ENCODE data around the gene SEPTIN10.
A peak's percentile ranks its signal among the peaks of the same experiment; 100 is the strongest.

Gene SEPTIN10

DNA sequence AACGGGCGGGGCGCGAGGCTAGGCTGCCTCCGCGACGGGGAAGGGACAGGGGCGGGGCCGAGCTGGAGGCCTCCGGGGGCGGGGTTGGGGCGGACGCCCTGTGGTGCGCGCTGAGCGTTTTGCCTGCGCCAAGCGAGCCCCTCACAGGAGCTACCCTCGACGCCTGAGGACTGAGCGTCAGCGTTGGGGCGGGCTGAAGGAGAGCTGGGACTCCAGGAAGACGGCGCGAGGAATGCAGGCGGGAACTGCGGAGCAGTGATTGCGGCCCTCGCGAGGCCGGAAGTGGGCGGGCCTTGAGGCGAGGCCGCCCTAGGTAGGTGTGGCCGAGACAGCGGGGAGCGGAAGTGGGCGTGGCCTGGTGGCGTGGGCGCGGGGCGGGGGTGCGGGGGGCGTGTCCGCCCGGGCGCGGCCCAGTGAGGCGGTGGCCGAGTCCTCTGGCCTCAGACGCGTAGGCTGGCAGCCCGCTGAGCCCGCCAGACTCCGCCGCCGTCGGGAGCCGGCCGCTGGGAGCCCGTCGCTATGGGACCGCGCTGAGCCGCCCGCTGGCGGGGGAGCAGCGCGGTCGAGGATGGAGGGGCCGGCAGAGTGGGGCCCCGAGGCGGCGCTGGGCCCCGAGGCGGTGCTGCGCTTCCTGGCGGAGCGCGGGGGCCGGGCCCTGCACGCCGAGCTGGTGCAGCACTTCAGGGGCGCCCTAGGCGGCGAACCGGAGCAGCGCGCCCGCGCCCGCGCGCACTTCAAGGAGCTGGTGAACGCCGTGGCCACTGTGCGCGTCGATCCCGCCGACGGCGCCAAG is at the start of gene SEPTIN10, which contains the start of gene SOWAHC:
Gene SEPTIN10 (minus strand): TSS at position 45 of the 793 bp plus-strand sequence. CDS start 139 bp downstream, outside the sequence.
Gene SOWAHC (plus strand): TSS at position 443 of the 793 bp plus-strand sequence. CDS start 126 bp downstream, at position 569.
- TF ChIP-seq, protein P1, sequence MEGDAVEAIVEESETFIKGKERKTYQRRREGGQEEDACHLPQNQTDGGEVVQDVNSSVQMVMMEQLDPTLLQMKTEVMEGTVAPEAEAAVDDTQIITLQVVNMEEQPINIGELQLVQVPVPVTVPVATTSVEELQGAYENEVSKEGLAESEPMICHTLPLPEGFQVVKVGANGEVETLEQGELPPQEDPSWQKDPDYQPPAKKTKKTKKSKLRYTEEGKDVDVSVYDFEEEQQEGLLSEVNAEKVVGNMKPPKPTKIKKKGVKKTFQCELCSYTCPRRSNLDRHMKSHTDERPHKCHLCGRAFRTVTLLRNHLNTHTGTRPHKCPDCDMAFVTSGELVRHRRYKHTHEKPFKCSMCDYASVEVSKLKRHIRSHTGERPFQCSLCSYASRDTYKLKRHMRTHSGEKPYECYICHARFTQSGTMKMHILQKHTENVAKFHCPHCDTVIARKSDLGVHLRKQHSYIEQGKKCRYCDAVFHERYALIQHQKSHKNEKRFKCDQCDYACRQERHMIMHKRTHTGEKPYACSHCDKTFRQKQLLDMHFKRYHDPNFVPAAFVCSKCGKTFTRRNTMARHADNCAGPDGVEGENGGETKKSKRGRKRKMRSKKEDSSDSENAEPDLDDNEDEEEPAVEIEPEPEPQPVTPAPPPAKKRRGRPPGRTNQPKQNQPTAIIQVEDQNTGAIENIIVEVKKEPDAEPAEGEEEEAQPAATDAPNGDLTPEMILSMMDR (conservative IDR thresholded peaks at IDR 0.05; ENCODE audit: low read depth, low read length) = no peak
- peak; percentile 100 for DNase-seq (ENCODE audit: low read depth)
- peak within 1 kb of the TSS; percentile 75 for H3K4me3 ChIP-seq (ENCODE audit: low read depth, low read length)

DNA sequence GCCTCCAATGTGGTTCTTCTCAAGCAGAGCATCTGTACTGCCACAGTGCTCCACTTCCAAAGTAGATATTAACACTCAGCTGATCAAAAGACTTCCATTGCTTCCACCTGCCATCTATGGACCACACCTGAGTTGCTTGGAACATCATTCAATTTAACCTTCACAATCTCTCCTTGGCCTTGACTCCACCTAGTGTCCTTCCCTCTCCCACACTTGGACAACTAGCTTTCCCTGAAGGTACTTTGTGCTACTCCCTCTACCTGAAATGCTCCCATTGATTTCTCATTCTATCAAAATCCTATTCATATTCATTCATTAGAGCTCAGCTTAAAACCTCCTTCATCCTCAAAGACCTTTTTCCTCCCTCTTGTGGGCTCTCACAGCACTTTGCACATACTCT is 49.1 kb upstream of the SEPTIN10 start:
- no peak overlapping the region for H3K4me3 ChIP-seq (ENCODE audit: low read depth, low read length)
- TF ChIP-seq, protein P1 (conservative IDR thresholded peaks at IDR 0.05; ENCODE audit: low read depth, low read length) = peak; percentile 33
- DNase-seq (ENCODE audit: low read depth) = no peak

DNA sequence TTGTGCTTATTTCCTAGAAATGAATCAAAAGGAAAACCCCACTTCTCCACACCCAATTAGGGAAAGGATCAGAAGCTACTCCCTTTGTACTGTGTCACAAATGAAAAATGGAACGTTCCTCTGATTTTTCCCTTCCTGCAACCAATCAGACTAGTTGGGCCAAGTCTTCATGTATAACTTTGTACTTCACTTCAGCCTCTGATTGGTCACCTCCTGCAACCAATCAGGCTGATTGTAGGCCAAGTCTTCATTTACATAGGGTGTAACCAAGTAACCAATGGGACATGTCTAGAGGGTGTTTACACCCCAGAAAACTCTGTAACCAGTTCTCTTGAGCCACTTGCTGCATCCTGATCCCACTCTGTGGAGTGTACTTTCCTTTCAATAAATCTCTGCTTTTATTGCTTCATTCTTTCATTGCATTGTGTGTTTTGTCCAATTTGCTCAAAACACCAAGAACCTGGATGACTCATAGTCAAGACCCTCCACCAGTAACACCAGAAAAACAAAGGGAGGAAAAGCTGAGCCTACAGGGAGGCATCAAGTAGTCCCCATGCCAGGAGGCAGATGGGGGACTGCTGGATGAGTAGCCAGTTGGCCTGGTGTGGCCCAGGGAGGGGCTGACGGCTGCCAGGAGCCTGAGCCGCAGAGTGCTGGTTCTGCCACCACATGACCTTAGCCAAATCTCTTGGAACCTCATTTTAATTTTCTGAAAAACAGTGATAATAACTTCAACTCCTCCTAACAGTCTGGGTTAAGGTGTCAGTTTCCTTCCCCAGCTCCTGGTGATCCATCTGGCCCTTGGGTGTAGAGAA is 46.5 kb upstream of the SEPTIN10 start:
- no peak overlapping the region for H3K4me3 ChIP-seq (ENCODE audit: low read depth, low read length)
- DNase-seq (ENCODE audit: low read depth) = no peak
- TF ChIP-seq, protein P1 (conservative IDR thresholded peaks at IDR 0.05; ENCODE audit: low read depth, low read length) = no peak

DNA sequence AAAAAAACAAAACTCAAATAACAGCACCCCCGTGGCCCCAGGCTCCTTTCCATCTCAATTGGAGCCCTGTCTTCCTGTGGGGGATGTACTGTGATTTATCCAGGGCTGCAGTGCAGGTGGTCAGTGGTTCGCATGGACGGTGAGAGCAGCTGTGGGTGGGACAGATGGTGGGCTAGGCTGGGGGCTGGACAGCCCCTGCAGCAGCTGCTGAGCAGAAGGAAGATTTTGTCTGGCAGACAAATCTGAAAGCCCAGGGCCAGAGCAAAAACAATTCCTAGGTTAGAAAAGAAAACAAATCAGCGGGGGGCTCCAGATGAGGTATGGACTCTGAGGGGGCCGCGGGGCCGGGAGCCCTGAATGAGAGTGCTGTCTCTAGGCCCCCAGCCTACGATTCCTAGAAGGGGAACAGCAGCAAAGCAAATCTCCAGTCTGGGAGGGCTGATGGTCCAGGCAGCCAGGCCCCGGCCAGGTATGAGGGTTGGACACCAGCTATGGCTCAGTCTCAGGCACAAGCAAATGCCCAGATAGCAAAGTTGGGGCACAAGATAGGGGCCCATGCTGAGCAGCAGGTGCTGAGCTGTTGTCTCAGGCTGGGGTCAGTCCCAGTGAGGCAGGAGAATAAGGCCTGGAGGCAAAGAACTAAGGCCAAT is 45.8 kb upstream of the SEPTIN10 start:
- DNase-seq (ENCODE audit: low read depth) = no peak
- TF ChIP-seq, protein P1 (conservative IDR thresholded peaks at IDR 0.05; ENCODE audit: low read depth, low read length) = no peak
- no peak overlapping the region for H3K4me3 ChIP-seq (ENCODE audit: low read depth, low read length)

DNA sequence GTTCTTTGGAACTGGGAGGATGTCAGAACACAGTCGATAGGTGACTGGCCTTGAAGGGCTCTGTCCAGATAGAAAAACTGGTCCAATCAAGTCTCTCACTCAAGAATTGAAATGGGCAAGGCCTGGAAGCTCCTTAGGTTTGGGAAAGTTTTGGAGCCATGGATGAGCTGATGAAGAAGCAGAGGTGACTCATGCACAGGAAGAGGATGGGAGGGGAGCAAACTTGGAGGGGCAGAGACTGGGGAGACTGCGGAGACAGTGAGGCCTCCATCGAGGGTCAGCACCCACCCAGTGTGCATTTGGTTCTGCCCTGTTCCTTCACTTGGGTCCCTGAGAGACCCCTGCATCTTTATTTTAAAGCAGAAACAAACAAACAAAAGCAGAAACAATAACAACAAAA is 41.5 kb upstream of the SEPTIN10 start:
- no peak for DNase-seq (ENCODE audit: low read depth)
- TF ChIP-seq, protein P1 (conservative IDR thresholded peaks at IDR 0.05; ENCODE audit: low read depth, low read length) = no peak
- H3K4me3 ChIP-seq (ENCODE audit: low read depth, low read length) = no peak overlapping the region

DNA sequence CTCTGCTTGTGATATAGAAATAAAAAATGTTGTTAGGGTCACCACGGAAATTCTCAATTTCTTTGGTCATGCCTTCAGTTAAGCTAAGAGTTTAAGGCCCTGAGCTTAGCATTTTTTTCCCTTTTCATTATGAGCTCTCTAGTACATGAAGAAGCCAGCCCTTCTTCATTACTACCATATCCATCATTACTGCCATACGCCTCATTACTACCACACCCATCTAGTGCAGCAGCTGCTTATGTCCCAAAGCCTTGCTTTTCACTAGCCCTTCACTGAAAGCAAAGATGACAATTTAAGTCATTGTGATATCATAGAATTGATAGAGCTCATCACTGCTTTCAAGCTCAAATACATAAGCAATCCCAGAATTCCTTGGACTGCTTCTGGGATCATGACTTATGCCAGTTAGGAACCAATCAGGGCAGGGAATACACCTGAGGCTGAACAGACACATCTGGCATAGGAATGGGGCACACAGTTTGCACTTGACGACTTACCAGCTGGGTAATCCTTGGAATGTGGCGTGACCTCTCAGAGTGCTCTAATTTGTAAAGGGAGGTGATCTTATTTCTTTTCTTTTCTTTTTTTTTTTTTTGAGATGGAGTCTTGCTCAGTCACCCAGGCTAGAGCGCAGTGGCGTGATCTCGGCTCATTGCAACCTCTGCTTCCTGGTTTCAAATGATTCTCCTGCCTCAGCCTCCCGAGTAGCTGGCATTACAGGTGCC is 40.7 kb upstream of the SEPTIN10 start:
- TF ChIP-seq, protein P1 (conservative IDR thresholded peaks at IDR 0.05; ENCODE audit: low read depth, low read length) = no peak
- no peak overlapping the region for H3K4me3 ChIP-seq (ENCODE audit: low read depth, low read length)
- DNase-seq (ENCODE audit: low read depth) = no peak
